PC-9 (cell line): ENCODE measurements around the gene SIT1.

ENCODE experiments used
- CTCF ChIP-seq: fragments of 200-600 bp; sonication (generic); conservative IDR thresholded peaks from 2 replicates; pipeline ENCODE4 v1.6.1; 2017; ENCODE audit warnings: mixed run types, antibody characterized with exemption, mild to moderate bottlenecking, moderate library complexity
- EZH2 ChIP-seq: fragments of 200-600 bp; sonication (generic); IDR thresholded peaks from 2 replicates; pipeline ENCODE4 v1.8.0; 2017; ENCODE audit warnings: antibody characterized with exemption, low read depth

GRCh38 chr9:35686222-35687203 is 35.8 kb upstream of the SIT1 start:
- no peak for TF ChIP-seq CTCF
- no peak for TF ChIP-seq EZH2
